NCI-H748 (cell line): ENCODE measurements around the gene METTL16.
A peak's percentile ranks its signal among the peaks of the same experiment; 100 is the strongest.
"Not testable (repeated sequence)": the region's sequence is repeated elsewhere in the genome, so short reads cannot be mapped to it uniquely, and the experiment has no call there.

Source experiments
- DNase-seq: peaks from one replicate; lab custom pipeline; 2025; ENCODE audit not compliant: unreplicated experiment; lab: John Stamatoyannopoulos, UW

The METTL16 gene

DNA sequence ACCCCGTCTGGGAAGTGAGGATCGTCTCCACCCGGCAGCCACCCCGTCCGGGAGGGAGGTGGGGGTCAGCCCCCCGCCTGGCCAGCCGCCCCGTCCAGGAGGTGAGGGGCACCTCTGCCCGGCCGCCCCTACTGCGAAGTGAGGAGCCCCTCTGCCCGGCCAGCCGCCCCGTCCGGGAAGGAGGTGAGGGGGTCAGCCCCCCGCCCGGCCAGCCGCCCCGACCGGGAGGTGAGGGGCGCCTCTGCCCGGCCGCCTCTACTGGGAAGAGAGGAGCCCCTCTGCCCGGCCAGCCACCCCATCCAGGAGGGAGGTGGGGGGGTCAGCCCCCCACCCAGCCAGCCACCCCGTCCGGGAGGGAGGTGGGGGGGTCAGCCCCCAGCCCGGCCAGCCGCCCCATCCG, 4.7 kb downstream of the METTL16 start:
- not testable (repeated sequence) for DNase-seq

DNA sequence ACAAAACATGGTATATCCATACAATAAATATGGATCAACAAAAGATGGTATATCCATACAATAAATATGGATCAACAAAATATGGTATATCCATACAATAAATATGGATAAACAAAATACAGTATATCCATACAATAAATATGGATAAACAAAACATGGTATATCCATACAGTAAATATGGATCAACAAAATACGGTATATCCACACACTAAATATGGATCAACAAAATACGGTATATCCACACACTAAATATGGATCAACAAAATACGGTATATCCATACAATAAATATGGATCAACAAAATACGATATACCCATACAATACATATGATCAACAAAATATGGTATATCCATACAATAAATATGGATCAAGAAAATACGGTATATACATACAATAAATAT, 8.1 kb downstream of the METTL16 start:
- no peak for DNase-seq

DNA sequence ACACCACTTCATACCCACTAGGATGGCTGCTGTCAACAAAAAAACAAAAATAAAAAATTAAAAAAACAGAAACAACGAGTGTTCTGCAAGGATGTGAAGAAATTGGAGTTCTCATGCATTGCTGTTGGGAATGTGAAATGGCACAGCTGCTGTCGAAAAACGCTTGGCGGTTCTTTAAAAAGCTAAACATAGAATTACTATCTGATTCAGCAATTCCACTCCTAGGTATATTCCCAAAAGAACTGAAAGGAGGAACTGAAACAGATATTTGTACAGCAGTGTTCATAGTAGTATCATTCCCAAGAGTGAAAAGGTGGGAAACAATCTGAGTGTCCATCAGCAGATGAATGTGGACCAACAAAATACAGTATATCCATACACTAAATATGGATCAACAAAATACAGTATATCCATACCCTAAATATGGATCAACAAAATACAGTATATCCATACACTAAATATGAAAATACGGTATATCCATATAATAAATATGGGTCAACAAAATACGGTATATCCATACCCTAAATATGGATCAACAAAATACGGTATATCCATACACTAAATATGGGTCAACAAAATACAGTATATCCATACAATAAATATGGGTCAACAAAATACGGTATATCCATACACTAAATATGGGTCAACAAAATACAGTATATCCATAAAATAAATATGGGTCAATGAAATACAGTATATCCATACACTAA, 8.7 kb downstream of the METTL16 start:
- DNase-seq = no peak

DNA sequence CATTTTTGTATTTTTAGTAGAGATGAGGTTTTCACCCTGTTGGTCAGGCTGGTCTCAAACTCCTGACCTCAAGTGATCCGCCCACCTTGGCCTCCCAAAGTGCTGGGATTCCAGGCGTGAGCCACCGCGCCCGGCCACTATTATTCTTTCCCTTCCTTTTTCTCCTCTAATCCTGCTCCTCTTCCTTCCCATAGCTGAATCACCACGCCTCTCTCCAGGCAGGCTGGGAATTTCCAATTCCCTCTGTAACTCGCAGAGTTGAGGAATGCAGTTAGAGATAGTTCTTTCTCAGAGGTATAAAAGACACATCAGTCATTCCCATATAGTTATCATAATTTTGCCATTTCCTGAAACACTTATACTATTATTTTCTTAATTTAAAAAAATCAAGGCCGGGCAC, 11.2 kb downstream of the METTL16 start:
- no peak for DNase-seq

DNA sequence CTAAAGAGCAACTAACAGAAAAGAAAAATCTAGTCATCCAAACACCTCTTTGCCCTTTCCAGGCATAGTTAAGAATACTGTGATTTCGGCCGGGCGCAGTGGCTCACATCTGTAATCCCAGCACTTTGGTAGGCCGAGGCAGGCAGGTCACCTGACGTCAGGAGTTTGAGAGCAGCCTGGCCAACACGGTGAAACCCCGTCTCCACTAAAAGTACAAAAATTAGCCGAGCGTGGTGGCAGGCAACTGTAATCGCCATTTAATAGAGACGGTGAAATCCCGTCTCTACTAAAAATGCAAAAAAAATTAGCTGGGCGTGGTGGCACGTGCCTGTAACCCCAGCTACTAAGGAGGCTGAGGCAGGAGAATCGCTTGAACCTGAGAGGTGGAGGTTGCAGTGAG, 22.4 kb downstream of the METTL16 start:
- DNase-seq = not testable (repeated sequence)

DNA sequence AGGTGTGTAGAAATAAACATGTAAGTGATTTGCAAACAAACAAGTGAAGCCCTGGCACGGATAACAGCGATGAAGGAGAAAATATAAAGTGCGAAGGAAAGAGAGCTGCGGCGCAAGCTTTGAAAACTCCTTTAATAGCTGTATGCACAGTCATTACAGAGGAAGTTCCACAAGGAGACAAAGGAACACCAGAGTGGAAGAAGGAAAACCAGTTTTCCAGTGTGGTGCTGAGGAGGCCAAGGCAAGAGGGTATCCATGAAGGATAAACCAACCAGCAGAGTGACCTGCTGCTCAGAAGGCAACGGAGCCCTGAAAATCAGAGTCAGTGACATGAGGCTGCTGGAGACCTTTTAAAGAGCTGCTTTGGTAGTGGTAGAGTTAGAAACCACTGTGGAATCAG, 24.4 kb downstream of the METTL16 start:
- DNase-seq = no peak

DNA sequence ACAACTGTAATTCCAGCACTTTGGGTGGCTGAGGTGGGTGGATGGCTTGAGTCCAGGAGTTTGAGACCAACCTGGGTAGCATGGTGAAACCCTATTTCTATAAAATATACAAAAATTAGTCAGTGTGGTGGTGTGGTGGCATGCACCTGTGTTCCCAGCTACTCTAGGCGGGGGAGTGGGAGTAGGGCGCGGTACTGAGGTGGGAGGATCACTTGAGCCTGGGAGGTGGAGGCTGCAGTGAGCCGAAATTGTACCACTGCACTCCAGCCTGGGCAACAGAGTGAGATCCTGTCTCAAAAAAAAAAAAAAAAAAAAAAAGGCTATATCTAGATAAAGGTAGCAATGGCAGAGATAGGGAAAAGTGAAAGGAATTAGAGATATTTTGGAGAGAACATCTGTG, 25.0 kb downstream of the METTL16 start:
- DNase-seq = not testable (repeated sequence)

DNA sequence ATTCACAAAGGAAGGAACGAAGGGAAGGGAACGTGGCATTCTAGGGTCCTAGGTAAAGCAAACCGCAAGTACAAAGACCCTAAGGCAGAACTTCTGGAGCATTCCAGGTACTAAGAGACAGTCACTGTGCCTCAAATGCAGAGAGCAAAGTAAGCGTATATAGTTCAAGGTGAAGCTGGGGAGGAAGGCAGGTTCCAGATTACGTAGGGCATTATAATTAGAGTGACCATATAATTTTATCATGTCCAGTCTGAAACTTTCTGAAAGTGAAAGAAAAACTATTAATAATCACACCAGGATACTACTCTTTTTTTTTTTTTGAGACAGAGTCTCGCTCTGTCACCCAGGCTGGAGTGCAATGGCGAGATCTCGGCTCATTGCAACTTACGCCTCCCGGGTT, 25.7 kb downstream of the METTL16 start:
- no peak for DNase-seq

DNA sequence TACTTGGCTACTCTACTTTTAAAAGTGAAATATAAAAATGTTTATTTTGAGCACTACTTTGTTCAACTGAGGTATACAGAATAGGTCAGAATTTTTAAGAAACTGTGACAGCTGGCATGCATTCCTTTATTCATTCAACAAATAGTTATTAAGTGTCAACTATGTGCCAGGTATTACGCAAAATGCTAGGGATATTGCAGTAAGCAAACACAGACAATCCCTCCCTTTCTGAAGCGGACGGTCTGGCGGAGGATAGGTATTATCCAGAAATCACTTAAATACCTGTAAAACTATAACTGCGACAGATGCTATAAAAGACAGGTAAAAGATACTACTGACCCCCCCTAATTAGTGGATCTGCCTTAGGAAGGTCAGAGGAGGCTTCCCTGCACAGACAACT, 26.1 kb downstream of the METTL16 start:
- DNase-seq = peak; percentile 38

DNA sequence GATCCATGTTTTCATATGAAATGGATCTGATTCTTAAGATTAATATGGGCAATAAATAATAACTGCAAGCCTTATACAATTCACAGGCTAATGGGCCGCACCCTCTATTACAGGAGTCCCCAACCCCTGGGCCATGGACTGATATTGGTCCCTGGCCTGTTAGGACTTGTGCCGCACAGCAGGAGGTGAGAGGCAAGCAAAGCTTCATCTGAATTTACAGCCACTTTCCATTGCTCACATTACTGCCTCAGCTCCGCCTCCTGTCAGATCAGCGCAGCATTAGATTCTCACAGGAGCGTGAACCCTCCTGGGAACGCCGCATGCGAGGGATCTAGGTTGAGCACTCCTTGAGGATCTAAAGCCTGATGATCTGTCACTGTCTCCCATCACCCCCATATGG, 26.8 kb downstream of the METTL16 start:
- DNase-seq = peak; percentile 97

DNA sequence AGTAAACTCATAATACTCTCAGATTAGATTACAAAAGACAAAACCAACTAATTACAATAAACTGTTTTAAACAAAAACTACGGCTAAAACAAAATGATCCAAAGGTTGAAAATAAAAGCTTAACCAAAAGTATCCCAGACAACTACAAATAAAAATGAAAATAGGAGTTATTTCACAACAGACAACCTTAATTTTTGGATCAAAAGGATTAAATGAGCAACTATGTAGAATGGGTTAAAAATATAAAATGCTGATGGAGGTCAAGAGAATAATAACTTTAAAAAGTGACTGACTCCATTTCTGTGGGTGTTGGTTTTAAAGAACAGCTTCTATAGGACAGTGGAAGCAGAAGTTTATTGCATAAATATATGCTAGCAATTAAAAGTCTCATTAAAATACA, 28.6 kb downstream of the METTL16 start:
- DNase-seq = no peak

DNA sequence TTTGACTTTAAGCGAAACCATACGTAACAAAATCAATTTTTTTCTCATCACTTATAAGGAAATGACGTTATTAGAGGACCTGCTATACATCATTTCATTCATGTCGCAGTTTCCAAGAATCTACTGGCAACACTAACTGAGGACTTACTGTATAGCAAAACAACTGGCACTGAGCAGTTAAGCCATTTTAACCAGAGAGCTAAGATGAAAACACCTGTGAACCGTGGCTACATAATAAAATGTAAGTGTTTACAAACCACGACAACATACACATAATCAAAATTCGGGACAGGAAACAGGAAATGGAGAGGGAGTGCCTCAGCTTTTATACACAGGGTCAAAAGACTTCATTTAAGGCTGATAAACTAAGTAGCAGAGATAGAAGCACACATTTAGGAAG, 29.5 kb downstream of the METTL16 start:
- DNase-seq = peak; percentile 54

DNA sequence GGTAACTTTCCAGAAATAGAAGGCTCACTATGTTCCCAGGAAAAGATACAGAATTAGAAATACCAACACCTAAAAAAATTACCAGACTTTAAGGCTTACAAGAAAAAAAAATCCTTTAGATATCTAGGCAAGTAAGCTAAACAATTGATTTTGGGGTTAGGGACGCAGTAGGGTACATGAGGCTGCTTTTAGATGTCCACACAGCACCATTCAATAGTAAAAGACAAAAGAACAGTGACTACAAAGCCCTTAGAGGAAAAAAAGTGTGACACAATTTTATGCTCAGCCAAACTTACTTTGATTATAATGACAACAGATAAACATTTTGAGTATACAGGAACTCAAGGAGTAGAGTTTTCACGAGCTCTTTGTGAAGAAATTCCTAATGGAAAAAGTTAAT, 29.9 kb downstream of the METTL16 start:
- DNase-seq = no peak

DNA sequence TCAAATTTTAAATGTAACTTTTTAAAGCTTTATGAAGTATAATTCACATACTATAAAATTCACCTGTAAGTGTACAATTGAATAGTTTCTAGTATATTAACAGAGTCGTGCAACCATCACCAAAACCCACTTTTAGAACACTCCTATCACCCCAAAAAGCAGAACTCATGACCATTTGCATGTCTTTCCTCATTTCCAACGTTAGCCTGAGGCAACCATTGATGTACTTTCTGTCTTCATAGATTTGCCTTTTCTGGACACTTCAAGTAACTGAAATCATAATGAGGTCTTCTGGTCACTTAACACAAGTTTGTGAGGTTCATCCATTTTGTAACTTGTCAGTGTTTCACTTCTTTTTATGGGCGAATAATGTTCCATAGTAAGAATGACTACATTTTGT, 33.2 kb downstream of the METTL16 start:
- no peak for DNase-seq

DNA sequence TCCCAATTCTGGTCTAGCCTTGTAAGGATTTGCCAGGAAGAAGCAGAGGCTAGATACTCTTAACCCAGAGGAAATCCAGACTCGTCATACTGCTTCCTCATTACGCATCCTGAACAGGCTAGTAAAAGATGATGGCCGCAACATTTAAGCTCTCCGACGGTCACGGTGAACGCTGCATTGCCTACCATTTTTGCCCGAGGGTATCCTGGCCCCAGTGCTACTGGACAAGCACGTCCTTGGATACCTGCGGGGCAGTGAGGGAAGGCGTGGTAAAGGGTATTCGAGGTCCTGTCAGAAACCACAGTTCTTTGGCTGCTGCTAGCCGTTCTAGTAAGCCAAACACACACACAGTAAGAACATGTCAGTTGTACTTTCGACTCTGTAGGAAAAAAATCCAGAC, 36.6 kb downstream of the METTL16 start:
- no peak for DNase-seq

DNA sequence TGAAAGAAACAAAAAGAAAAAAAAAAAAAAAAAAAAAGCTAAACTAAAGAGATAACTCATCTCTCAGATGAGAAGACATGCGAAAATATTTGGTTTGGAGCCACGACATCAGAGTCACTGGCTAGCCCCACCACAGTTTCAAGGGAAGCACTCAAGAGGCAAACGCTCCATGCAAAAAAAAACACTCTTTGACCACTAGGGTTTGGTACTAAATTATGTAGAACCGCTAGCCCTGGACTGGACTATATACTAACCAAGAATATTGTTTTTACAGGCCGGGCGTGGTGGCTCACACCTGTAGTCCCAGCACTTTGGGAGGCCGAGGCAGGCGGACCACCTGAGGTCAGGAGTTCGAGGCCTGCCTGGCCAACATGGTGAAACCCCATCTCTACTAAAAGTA, 37.3 kb downstream of the METTL16 start:
- no peak for DNase-seq

DNA sequence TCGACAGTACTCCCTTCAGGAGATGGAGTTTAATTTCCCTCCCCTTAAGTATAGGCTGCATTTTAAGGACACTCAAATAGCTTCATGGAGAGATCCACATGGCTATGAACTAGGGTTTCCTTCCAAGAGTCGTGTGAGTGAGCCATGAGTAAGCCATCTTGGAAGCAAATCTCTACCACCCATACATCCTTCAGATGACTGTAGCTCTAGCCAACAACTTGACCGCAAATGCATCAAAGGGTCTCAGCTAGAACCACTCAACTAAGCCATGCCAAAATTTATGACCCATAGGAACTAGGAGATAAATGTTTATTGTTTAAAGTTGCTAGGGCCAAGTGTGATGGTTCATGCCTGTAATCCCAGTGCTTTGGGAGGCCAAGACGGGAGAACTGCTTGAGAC, 43.4 kb downstream of the METTL16 start:
- no peak for DNase-seq

DNA sequence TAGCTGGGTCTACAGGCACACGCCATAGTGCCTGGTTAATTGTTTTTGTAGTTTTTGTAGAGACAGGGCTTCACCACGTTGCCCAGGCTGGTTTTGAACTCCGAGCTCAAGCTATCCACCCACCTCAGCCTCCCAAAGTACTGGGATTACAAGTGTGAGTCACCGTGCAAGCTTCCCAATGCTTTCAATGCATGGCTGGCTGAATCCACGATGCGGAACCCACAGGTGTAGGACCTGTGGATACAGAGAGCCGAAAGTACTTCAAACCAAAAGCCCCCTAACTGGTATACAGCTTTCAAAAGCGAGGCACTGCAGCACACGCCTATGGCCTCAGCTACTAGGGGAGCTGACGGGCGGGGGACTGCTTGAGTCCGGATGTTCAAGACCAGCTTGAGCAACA, 44.8 kb downstream of the METTL16 start:
- no peak for DNase-seq

DNA sequence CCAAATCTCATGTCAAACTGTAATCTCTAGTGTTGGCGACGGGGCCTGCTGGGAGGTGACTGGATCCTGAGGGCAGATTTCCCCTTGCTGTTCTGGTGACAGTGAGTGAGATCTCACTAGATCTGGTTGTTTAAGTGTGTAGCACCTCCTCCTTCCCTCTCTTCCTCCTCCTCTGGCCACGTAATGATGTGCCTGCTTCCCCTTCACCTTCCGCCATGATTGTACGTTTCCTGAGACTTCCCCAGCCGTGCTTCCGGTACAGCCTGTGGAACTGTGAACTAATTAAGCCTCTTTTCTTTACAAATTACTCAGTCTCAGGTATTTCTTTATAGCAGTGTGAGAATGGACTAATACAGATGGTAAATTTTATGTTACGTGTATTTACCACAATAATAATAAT, 49.2 kb downstream of the METTL16 start:
- DNase-seq = no peak

DNA sequence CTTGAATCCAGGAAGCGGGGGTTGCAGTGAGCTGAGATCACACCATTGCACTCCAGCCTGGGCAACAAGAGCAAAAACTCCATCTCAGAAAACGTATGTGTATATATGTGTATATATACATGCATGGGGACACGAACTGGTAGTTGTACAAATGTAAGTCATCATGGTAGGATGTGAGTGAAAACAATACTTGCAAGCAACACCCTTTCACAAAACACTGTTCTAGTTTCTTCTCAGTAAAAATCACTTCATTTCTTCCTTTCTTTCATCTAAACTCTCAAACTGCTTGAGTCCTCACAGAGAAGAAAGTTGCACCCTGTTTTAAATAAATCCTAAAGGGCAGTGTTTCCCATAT, 51.8 kb downstream of the METTL16 start:
- DNase-seq = no peak

DNA sequence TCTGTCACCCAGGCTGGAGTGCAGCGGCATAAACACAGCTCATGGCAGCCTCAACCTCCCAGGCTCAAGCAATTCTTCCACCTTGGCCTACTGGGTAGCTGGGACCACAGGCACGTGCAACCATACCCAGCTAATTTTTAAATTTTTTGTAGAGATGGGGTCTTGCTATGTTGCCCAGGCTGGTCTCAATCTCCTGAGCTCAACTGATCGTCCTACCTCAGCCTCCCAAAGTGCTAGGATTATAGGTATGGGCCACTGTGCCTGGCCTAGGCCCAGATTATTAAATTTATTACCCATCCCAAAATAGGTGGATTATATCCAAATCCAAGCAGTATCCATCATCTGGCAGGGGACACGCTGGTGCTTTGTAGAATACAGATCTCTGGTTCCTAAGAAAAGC, 53.8 kb downstream of the METTL16 start:
- no peak for DNase-seq

DNA sequence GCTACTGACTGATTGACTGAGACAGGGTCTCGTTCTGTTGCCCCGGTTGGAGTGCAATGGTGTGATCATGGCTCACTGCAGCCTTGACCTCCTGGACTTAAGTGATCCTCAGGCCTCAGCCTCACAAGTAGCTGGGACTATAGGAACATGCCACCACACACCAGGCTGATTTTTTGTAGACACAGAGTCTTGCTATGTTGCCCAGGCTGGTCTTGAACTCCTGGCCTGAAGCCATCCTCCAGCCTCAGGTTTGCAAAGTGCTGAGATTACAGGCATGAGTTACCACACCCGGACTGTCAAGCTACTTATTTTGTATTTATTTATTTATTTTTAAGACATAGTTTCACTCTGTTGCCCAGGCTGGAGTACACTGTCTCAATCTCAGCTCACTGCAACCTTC, 55.2 kb downstream of the METTL16 start:
- DNase-seq = no peak

DNA sequence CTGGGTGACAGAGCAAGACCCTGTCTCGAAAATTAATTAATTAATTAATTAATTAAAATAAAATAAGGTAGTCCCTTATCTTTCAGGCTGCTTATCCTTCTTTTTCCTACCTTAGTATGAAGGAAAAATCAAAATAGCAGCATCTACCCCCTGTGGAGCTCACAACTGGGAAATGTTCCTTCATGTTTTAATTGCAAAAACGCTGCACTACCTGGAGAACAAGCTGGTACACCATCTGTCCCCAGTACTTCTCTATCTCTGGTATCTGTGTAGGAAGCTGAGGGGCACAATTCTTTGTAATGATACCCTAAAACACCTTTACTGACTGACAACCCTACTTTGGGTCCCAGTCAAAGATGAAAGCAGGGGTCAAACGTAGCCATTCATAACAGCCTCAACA, 55.7 kb downstream of the METTL16 start:
- DNase-seq = no peak

DNA sequence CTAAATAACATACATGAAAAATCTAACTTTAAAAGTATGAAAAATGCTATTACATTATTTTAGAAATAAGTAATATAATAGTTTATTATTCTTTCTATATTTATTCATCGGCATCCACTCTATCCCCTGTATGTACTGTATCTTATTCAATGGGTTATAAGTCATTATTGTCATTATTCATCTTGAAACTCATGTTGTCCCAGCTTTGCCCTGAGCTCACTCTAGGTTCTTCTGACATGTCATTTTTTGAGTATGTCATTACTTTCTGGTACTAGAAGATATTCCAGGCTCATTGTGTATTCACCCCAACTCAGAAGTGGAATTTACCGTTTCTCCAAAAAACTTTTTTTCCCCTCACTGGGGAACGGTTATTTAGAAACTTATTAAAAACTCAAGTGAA, 57.8 kb downstream of the METTL16 start:
- no peak for DNase-seq
